ENCODE results near the gene APBA2.
"Not testable (repeated sequence)": the region's sequence is repeated elsewhere in the genome, so short reads cannot be mapped to it uniquely, and the experiment has no call there.

The APBA2 gene

DNA sequence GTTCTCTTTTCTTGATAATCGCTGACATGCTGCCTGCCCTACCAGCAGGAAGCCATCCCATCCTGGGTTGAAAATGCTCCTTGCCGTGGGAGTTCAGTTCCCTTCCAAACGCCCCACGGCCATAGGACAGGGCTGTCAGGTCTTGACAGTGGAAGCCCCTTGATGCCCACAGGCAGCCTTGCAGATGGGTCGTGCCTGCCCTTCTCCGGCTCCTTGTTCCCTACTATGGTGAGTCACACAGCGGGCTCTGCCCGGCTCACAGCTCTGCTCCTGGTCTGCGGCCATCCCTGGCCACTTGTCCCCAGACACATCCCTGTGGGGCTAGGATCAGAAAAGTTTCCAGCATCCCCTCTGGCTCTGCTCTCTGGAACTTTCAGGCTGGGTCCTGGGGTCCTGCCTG lies 6.2 kb upstream of the APBA2 start:
- no peak for ATAC-seq

DNA sequence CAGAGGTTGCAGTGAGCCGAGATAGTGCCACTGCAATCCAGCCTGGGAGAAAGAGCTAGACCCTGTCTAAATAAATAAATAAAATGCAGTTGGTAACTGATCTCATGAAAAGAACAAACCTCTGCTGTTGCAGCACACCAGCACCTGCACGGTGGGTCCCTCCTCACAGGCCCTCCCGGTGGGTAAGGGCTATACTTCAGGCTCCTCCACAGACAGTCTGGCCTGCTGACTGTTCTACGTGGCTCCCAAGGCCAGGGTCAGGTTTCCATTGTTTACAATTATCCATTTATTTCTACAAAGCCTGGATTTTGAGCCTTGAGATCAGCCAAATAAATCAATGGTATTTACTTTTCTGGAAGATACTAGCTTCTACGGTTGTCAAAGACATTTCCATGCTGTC lies 5.1 kb upstream of the APBA2 start:
- ATAC-seq = no peak

DNA sequence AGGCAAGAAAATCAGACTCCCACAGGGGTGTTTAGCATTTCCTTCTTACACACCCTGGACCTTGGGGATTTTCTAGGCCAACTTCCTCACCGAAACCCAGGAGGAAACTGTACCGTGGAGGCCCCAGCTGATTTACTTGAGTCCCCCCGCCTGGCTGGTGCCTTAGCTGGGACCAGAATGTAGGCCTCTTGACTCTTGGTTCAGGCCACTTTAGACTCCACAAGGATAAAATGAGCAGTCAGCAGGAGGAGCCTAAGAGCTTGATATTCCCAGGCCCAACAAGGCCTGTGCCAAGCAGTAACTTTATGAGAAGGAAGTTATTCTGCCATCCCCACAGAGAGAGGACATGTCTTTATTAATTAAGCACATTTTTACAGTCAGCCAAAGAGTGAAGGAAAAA lies 4.6 kb upstream of the APBA2 start:
- ATAC-seq = no peak

DNA sequence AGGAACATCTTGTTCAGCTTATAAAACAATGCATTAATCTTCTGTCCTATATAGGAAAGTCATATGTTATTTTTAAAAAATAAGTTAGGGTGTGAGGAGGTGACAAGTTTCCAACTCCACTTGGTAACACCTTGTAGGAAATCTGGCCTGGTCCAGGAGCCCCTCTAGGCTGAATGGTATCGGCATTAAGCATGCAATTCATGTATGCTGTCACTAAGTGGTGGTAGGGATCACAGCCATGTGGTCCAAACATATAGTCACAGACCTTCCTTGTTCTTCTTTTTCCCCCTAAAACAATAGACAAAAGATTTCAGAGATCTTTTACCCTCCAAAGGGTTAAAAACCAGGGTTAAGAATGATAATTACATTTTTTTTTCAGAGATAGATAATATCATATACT lies 4.2 kb upstream of the APBA2 start:
- ATAC-seq = no peak

DNA sequence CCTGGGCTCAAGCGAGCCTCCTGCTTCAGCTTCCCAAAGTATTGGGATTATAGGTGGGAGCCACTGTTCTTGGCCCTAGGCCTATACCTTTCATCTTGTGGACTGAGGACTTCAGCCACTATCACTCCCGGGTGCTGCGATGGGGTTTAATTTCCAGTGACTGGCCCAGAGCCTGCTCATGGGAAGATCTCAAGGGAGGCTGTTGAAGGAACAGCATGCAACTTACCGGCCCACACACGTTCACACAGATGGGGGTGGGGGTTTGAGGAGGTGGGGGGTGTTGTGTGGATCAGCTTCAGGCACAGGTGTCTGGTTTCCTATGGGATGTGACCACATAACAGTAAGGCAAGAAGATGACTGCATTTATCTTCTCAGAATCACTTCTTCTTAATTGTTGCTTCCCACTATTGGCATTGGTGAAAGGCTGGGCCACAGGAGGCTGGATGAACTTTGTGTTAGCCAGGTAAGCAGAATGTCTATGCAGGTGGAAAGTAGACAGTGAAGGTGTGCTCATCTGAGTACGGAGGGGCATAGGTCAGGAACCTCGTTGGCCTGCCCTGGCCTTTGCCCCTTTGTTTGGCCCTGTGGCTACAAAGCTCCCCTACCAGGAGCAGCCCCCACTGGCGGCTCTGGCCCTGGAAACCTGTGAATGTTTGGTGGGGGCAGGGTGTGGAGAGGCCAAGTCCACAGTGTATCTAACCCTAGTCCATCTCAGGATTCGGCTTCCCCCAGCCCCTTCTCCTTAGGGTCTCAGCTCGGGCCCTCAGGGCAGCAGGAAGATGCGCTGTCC lies 1.4 kb upstream of the APBA2 start:
- ATAC-seq = no peak

DNA sequence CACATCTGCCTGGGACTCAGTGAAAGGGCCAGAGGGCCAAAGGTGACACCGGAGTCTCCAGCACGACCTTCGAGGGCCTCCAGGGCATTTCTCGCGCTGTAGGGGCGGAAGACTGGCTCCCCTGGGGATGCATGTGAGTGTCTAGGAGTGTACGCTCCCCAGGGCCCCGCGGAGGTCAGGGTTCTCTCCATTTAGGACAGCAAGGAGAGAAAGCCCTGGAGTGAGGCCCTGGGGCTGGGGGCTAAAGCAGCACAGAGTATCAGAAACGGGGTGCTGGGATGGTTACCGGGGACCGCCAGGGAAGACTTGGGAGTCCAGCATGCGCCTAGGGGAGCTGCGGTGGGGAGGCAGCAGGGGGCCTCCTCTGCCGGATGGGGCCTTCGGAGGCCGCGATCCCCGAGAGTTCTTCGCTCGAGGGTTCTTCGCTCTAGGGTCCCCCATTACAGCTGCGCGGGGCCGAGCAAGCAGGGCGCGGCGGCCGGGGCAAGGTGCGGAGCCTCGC lies 595 bp upstream of the APBA2 start:
- no peak for ATAC-seq

DNA sequence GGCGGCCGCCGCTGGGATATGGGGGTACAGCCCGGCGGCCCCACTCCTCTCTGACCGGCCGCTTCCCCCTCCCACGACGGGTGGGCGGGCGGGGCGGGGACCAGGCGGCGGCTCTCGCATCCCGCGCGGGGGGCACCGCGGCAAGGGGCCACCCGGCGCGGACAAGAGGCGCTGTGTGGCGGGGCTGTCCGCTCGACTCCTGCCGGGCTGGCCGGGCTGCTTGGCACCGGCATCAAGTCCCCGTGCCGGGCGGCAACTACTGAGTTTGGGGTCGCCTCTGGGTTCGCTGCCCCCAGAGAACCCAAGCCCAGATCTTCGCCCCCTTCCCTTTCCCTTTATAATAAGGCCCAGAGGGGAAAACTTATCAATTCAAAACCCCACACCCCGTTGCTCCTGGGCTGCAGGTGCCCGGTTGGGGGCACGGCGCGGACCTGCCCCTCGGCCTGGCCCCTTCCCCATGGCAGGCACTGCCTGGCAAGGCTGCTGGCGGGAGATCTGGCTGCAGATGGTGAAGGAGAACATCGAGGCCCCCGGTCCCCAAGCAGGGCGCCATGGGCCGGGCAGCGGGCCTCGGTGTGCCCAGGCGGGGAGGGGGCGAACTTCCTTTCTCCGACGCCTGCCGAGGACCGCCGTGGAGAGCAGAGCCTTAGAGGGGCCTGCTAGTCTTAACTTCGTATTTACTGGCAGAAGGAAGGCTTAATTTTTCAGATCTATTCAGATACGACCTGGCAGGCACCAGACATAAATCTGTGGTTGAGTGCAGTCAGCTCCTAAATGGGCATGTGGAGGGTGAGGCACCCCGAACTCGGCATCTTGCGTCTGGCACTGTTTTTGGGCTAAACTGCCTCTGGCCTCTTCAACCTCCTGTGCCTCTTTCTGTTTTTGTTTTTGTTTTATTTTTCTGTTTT lies 911 bp downstream of the APBA2 start:
- no peak for ATAC-seq

DNA sequence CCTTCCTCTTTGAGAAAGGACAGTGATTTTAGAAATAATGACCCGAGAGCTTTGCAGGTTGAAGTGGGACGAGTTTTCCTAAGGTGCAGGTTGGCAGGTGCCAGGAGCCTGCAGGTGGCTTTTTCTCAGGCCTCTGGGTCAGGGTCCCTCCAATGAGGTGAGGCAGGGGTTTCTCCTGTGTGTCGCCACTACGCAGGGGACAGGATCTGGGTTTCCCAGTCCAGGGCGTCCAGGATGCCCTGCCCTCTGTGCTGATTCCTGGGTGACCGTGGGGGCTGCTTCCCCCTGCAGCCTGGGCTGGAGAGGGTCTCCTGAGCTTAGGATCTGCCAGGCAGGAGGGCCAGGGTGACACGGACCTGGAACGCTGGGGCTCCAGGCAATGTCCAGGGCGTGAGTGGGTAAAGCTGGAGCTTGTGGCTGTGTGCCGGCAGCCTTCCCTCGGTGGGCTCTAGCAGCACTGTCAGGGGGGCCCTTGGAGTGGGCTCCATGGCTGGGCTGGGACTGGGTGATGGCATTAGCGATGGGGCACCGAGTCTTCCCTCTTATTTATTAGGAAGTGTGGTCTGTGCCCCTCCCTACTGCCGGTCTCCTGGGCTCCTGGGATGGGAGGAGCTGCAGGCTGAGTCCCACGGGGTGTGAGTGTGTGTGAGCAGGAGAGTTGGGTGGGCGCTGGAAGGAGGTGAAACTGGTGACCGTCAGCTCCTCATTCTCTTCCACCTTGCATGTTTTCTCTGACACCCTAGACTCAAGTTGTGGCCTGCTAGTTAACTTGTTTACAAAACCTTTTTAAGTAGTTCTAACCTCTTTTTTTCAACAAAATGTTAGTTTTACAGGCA lies 1.8 kb downstream of the APBA2 start:
- ATAC-seq = no peak

DNA sequence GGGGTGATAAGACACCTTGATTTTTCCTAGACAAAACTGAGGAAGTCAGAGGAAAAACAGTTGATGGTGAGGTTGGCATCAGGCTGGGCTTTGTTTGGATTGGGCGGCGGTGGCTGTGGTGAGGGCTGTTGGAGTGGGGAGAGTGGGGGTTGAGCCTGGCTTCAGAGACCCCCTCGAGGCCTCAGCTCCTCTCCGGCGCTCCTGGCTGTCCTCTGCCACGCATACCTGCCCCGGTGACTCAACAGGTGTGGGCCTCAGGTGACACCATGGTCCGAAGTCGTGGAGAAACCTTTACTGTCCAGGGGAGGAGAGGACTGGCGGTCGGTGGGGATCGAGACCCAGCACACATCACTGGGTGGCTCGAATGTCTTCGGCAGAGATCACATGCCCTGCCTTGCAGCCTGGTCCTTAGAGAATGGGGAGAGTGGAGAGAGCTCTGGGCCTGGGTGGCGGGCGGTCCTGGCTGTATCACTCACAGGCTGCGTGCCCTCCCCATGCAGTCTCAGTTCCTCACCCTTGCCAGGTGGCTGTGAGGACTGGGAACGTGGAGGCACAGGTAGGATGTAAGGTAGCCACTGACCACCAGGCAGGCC lies 2.6 kb downstream of the APBA2 start:
- ATAC-seq = no peak

DNA sequence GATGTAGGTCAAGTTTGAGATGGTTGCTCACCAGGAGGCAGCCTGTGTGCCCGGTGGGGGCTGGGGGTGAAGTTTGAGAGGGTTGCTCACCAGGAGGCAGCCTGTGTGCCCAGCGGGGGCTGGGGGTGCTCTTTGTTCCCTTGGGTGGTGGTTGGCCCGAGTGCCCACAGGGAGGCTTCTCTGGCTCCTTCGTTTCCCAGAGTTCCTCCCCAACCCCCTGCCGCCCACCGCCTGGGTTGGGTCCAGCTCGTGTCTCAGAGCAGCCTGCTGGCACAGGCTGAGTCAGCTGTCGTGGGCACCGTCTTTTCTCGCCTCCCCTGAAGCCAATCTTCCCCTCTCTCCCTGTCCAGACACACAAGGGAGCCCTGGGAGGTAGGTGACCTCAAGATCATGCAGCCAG lies 3.1 kb downstream of the APBA2 start:
- no peak for ATAC-seq

DNA sequence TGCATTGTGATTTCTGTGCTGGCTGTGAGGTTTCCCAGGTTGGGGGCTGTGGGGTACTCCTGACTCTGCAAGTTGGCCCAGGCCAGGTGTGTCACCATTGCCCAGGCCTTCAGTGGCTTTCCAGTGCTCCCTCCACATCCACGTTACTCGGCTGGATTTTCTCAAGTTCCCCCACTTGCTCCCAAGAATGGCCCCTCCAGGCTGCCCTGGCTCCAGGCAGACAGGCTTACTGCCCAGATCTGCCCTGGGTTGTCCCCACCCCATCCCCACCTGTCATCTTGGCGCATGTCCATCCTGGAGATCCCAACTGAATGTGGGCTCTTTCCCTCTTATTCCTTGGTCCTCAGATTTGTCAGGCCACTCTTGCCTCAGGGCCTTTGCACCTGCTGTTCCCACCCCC lies 3.6 kb downstream of the APBA2 start:
- ATAC-seq = no peak

DNA sequence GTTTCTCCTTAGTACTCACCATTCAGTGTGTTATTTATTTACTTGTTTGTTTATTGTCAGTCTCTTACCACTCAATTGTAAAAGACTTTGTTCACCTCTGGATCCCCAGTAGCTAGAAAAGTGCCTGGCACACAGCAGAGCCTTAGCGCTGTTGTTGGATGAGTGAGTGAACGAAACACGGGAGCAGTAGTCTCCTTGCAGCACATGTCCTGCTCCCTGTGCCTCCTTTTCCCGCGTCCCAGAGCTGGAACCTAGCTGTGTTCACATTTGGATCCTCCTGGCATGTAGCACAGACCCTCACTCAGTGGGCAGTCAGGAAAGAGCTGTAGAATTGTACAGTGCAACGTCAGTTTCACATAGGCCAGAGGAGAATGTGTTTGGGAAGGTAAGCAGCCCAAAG lies 4.1 kb downstream of the APBA2 start:
- ATAC-seq = not testable (repeated sequence)

DNA sequence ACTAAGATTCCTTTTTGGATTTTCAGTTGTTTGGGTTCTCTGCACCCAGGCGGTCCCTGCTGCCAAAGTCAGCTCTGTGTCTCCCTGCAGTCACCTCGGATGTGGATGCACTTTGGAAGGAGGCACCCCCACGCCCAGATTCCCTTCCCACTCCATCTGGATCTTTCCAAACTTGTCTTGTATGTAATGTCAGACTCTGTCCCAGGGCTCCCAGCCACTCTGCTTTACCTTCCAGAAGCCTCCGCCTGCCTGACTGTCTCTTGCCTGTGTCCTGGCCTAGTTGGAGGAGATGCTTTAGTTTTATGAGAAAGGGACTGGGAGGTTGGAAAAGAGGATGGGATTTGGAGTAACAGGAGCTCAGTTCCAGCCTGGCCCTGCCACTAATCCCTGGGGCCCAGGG lies 4.5 kb downstream of the APBA2 start:
- not testable (repeated sequence) for ATAC-seq

DNA sequence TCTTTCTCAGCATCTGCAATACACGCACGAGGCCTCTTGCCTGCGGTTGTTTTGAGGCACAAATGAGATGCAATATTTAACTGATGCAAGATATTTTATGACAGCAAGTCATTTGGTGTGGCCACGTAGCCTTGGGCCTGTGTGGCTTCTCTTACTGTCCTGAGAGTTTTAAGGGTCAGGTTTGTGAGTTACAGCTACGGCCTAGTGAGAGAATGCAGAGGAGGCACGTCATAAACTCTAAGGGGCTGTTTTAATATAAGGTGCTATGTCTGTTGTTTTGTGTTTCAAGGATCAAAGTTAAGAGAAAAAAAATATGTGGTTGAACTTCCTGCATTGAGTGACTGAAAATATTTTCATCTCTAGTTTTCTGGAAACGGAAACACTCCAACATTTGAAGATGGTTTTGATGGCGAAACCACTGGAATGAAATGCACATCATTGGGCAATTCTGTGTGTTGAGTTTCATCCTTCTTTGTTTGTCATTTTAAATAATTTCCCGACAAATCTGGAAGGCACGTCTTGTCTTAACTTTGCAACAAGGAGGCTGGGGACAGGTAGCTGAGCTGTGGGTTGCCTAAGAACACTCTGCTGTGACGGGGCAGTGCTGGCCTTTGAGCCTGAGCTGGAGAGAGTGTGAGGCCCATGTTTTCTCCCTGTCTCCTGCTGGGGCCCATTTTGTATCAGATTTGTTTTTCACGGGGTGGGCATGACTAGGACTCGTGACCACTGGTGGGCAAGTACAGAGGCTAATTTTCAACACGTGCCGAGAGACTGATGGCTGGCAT lies 5.1 kb downstream of the APBA2 start:
- ATAC-seq = no peak

DNA sequence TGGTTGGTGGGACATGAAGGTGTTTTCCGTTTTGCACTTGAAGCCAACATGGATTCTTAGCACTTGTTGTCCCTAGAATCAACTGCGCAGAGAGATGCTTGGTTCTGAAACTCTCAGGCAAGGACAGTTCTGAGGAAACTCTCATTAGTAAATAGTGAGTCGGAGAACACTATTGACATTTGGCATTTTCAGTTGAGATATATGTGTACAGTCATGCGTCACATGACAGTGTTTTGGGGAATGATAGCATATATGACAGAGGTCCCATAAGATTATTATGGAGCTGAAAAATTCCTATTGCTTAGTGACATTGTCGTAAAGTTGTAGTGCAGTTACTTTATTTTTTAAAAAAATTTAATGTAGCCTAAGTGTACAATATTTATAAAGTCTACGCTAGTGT lies 5.8 kb downstream of the APBA2 start:
- no peak for ATAC-seq

DNA sequence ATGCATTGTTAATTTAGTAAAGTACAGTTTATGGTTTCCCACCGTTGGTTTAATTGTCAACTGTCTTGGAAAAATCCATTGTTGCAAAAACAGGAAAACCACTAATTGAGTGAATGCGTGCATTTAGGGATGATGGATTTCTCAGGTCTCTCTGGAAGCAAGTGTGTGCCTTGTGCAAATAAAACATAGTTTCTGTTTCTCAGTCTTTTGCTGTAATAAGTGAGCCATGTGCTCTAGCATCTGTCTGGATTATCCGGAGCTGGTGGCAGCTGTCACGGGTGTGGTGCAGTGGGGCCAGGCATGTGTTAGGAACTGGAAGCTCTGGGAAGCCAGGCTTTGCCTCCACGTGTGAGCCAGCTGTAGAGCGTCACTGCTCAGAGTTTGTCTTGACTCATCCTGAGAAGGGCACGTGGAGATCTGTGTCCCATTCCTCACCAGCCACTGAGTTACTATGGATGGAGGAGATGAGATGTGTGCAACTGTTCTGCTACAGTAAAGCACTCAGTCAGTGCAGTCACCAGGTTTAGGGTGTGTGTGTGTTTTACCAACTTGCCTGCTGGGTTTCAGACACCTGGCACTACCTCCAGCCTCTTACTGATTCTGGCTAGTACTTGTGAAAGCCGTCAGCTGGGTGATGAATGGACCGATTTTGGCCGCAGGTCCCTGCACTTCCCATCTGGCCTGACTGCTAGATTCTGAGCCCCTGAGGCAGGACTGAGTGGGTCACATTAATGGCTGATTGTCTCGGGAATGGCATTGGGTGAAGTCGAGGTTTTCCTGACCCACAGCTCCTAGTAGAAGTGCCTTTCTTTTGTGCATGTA lies 7.2 kb downstream of the APBA2 start:
- ATAC-seq = no peak

DNA sequence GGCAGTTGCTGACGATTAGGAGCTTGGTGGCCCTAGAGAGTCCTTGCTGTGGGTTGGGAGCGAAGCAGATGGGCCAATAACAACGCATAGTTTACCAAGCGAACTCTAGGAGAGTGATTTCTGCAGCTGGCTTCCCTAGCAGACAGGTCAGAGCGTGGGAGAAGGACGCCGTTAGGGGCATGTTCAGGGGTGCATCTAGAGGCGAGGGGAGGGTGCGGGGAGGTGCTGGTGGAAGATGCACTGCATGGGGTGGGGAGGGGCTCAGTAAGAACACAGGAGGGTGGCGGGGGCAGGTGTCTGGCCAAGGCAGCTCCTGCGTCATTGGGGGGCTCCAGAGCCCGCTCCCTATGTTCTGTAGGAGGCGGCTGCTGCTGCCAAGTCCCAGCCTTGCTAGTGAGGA lies 8.9 kb downstream of the APBA2 start:
- no peak for ATAC-seq

DNA sequence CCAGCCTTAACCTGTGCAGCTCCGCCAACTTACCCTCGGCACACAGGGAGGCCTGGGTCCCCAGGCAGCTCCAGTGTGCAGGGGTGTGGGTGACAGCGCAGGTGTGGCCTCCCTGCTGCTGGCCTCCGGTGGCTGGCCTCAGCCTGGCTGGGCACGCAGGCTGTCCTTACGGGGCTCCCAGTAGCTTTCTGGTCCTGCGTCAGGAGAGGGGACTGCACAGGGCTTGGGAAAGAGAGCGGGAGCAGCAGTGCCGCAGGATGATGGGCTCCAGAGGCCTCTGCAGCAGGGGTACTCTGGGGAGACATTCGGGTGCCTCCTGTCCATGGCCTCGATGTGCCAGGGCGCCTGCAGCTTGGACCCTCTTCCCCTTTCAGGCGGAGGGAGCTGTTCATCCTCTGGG lies 9.4 kb downstream of the APBA2 start:
- no peak for ATAC-seq

DNA sequence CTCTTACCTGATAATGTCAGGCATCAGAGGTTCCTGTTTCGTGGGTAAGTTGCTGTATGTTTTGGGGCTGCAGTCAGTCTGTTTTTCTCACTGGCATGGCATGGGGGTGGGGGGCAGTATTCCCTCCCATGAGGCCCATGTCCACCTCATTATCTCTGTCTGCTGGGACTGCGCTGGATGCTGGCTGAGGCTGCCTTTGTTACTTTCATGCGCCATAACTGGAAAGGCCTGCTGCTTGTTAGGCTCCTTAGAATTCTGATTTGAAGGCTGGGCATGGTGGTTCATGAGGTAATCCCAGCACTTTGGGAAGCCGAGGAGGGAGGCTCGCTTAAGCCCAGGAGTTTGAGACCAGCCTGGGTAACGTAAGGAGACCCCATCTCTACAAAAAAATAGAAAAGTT lies 9.8 kb downstream of the APBA2 start:
- no peak for ATAC-seq

DNA sequence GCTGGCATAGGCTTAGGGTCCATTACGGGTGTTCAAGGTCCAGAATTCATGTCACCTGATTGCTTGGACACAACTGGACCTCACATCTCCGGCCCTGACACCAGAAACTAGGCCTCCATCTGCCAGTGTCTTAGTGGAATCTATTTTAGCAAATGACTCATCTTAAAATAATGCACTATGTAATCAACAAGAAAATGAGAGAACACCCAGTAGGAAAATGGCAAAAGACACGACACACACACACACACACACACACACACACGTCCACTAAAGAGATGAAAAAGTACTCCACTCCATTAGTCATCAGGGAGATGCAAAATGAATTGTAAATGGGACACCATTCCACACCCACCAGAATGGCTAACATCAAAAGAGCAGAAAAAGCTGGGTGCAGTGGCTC lies 11.2 kb downstream of the APBA2 start:
- ATAC-seq = no peak
